GM21367 (cell line): ENCODE measurements around the gene FOXRED2.
"Not testable (repeated sequence)": the region's sequence is repeated elsewhere in the genome, so short reads cannot be mapped to it uniquely, and the experiment has no call there.

Experiments used
- ATAC-seq: cut with Tn5 transposase; IDR thresholded peaks from one replicate; pipeline ENCODE4 v1.9.1; 2021; ENCODE audit not compliant: unreplicated experiment

Gene FOXRED2

DNA sequence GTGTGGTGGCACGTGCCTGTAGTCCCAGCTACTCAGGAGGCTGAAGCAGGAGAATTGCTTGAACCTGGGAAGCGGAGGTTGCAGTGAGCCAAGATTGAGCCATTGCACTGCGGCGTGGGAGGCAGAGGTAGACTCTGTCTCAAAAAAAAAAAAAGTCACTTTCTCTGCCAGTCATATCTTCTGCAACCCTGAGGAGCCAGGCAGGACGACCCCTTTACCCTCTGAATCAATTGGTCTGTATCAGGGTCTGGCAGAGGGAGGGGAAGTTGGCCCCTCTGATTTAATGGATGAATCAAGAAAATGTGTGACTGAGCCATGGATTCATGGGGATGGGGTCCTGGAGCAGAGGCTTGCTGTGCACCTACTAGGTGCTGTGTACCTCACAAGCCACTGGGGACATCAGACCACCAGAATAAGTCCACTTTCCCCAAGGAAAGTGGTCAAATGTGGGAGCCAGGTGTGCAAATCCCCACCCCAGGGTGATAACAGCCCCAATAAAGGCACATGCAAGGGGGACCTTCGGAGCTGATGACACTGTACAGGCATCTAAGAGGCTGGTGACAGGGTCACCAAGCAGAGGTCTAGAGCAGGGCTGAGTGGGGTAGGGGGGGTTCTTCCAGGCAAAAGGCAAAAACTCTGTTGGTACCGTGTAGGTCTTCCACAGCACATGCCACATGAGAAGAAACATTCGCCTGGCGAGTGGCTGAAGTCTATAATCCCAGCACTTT, 54.4 kb downstream of the FOXRED2 start:
- ATAC-seq = no peak

DNA sequence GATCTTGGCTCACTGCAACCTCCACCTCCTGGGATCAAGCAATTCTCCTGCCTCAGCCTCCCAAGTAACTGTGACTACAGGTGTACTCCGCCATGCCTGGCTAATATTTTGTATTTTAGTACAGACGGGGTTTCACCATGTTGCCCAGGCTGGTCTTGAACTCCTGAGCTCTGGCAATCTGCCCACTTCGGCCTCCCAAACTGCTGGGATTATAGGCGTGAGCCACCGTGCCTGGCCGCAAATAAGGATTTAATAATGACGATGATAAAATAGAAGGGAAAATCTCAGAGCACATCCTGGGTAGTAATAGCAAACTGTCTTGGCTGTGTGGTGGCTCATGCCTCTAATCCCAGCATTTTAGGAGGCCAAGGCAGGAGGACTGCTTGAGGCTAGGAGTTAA, 55.9 kb downstream of the FOXRED2 start:
- ATAC-seq = not testable (repeated sequence)

DNA sequence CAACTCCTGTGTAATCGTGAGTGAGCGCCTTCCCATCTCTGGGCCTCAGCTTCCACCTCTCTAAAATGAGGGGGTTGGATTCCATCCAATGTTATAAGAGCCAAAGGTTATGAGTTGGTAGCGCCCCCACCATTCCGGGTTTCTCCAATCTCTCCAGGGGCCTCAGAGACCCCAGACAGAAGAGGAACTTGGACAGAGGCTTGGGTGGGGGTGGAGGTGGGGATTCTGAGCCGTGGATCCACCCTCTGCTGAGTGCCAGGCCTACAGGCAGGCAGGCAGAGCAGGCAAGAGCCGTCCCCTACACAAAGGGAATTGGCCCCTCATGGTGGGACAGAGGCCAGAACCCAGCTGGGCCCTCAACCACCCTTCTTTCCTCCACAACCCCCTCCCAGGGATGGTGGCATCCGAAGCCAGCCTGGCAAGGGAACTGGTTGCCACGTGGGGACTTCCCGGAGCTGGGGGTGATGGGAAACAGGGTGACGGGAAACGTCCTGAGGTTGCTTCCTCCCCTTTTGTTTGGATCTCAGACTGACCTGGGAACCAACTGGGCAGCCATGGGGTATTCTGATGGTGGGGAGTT, 57.2 kb downstream of the FOXRED2 start:
- no peak for ATAC-seq

DNA sequence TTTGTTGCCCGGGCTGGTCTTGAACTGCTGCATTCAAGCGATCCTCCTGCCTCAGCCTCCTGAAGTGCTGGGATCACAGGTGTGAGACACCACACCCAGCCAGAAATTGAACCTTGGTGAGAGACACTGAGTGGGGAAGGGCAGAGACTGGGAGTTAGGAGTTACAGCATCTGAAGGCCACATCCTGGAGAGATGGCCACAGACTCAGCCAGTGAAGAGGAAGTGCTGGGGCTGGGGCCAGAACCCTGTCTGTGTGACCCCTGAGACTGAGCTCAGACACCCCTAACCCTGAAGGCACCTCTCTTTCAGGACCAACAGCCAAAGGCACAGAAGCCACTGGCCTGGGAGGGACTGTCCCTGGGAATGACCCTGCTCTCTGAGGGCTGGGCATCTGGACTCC, 59.2 kb downstream of the FOXRED2 start:
- ATAC-seq = no peak

DNA sequence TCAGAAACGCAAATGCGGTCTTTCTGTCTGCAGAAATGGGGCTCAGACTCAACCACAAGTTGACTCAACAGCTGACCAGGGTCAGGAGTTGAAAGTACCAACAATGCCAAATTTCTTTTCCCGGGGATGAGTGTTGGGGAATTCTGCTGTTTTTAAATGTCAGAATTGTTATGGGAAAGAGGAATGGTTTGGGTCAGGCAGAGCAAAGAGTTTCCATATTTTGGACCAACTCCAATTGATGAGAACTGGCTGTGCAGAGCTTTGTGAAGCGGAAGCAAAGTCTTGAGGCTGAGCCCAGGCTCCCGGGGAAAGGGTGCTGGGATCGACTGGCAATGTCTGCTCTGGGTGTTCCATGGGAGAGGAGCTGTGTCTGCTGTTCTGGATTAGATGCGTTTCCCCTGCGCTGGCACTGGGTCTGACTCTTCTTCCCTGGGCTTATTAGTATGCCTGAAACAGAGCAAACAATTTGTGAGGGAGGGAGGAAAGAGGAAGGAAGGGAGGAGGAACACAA, 61.6 kb downstream of the FOXRED2 start:
- no peak for ATAC-seq

DNA sequence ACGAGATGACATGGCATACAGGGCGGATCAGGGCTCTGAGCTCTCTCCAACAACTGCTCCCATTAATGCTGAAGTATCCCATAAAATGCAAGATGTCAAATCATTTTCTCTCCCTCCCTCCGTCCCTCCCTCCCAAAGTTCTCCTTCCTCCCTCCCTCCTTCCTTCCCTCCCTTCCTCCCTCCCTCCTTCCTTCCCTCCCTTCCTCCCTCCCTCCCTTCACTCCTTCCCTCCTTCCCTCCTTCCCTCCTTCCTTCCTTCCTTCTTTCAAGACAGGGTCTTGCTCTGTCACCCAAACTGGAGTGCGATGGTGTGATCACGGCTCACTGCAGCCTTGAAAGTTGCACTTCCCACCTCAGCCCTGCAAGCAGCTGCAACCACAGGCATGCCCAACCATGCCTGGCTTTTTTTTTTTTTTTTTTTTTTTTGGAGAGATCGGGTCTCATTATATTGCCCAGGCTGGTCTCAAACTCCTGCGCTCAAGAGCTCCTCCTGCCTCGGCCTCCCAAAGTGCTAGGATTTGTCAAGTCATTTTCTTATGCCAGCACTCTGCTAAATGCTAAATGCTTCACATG, 63.6 kb downstream of the FOXRED2 start:
- no peak for ATAC-seq

DNA sequence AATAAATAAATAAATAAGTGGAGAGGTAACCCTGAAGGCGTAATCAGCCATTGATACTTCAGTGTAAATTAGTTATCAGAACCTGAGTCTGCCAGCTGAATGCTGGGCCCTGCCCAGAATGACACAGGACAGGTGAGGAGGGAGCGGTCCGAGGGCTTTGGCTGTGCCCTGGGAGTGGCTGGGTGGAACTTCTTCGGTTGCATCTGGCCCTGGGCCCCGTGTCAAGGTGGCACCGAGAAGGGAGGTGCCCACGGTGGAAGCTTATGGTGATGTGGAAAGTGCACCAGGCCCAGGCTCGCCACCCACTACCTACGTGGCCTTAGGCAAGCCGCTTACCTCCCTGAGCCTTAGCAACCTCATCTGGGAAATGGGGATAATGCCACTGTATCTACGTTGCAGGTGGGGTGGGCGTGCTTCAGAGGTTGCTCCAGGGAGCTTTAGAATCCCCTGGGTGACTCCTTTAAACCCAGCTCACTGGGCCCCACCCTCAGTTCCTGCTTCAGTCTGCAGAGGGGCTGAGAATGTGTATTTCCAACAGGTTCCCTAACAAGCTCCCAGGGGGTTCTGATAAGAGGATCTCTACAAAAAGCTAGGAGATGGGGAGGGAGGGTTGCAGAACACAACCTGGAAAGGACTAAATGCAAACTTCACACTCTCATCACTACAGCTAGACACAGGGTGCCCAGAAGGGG, 64.2 kb downstream of the FOXRED2 start:
- no peak for ATAC-seq

DNA sequence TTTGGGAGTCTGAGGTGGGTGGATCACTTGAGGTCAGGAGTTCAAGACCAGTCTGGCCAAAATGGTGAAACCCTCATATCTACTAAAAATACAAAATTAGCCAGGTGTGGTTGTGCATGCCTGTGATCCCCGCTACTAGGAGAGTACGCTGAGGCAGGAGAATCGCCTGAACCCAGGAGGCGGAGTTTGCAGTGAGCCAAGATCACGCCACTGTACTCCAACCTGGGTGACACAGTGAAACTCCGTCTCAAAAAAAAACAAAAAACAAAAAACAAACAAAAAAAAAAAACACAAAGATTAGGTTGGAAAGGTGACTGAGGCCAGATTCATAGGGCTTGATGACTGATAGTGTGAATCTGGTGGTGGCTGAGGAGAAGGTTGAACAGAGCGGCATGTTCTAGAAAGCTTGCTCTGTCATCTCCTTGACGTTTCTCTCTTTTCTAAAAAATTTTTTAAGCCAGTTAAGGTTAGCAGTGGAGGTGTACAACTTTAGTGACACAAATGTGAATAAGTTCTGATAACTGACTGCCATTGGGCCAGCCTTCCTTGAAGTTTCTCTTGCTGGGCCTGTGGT, 66.3 kb downstream of the FOXRED2 start:
- ATAC-seq = no peak

DNA sequence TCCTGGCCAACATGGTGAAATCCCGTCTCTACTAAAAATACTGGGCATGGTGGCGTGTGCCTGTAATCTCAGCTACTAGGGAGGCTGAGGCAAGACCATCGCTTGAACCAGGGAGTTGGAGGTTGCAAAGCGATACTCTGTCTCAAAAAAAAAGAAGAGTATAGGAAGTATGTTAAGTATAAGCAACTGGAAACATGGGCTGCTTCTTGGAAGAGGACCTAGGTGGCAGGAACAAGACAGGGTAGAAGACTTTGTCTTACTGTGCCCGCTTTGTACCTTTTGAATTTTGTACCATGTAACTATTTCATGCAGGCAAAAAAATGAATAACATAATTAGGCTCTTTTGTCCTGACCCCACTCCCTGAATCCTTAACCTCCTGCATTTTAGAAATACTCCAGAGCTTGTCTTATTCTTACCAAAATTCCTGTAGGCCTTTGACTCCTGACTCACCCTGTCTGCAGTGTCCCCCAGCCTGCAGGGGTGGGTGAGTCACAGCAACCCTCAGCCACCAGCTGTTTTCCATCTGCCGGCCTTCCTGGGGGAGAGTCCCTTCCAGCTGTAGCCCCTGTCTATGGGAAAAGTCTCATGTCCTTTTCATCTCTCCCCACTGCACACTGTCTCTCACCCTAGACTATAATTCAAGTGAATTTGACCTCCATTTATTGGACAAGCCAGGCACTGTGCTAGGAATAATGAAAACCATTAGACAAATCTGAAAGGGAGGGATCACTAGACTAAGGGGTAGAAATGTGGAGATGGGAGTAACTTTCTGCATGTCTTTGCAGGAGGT, 67.2 kb downstream of the FOXRED2 start:
- ATAC-seq = no peak
